Measurements from ENCODE around the gene PAPPA2. TPM values are rescaled to one million over a fixed set of nuclear protein-coding genes. Genes with fewer than 3 reads are reported as not detected.

The PAPPA2 gene
- total and polyA plus RNA-seq, 12 donors, result 0.06 to 1.3 (median 0.29) TPM

DNA sequence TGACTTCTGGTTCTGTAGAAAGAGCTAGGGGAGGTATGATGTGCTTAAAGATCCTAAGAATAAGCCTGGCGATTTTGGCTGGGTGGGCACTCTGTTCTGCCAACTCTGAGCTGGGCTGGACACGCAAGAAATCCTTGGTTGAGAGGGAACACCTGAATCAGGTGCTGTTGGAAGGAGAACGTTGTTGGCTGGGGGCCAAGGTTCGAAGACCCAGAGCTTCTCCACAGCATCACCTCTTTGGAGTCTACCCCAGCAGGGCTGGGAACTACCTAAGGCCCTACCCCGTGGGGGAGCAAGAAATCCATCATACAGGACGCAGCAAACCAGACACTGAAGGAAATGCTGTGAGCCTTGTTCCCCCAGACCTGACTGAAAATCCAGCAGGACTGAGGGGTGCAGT lies 93.3 kb downstream of the PAPPA2 start:
- TF ChIP-seq, protein P1, sequence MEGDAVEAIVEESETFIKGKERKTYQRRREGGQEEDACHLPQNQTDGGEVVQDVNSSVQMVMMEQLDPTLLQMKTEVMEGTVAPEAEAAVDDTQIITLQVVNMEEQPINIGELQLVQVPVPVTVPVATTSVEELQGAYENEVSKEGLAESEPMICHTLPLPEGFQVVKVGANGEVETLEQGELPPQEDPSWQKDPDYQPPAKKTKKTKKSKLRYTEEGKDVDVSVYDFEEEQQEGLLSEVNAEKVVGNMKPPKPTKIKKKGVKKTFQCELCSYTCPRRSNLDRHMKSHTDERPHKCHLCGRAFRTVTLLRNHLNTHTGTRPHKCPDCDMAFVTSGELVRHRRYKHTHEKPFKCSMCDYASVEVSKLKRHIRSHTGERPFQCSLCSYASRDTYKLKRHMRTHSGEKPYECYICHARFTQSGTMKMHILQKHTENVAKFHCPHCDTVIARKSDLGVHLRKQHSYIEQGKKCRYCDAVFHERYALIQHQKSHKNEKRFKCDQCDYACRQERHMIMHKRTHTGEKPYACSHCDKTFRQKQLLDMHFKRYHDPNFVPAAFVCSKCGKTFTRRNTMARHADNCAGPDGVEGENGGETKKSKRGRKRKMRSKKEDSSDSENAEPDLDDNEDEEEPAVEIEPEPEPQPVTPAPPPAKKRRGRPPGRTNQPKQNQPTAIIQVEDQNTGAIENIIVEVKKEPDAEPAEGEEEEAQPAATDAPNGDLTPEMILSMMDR (IDR thresholded peaks at IDR 0.05), result no peak
- H3K9me3 ChIP-seq, result no peaks in the 10 kb centered on the region
- peaks cover 0 to 38% (median 32%) of the 10 kb centered on the region in 7 donors for H3K27me3 ChIP-seq
- intact Hi-C loops (cut with DNase I), result loop anchor here in 7 of 10 donors (5.0 to 10.0 kb wide), 4 partner anchors 179 to 326 kb away; no protein-coding TSS in a partner anchor
- peaks cover 0 to 11% (median 2%) of the 10 kb centered on the region in 9 donors for H3K4me1 ChIP-seq
- DNase-seq, result no peak
- no peak overlapping the region for H3K27ac ChIP-seq
- WGBS, 2 donors, result 72 to 83% methylated on average over 6 of the region's 6 CpGs
- ATAC-seq, result no peak
- H3K4me3 ChIP-seq, result no peak overlapping the region
- no peaks in the 10 kb centered on the region for H3K36me3 ChIP-seq

DNA sequence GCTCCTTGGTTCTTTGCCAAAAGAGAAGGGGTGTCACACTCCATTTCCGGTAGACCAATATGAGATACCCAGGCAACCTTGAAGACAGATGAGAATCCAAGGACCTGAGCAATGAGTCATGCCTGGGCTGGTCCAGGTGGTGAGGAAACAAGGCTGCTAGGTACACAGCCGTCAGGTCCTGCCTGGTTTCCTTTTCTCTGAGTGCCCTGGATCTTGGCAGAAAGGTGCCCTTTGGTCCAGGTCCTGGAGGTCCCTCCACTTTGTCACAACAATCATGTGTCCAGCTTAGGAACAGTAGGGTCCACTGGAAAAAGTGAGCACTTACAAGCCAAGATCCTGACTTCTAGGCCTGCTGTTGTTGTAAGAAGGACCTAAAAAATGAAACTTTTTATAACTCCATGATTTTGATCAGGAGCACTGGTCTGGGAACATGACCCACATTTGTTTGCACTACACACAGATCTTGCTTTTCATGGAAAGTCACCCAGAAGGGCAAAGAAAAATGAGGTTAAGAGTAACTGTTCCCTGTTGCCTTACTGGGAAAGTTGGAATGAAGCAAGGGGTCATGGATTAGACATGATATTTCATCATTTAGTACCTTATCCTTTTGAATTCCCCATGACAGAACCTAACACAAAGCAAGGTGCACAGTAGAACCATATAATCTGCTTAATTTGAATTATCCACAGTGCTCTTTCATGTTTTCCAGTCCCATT lies 94.7 kb downstream of the PAPPA2 start:
- intact Hi-C loops (cut with DNase I), result loop anchor here in 9 of 10 donors (2.0 to 10.0 kb wide), 5 partner anchors 180 to 325 kb away; no protein-coding TSS in a partner anchor
- 67 to 80% methylated on average over 2 of the region's 2 CpGs for WGBS, 2 donors
- no peak for DNase-seq
- TF ChIP-seq, protein P1 (IDR thresholded peaks at IDR 0.05), result no peak
- H3K27me3 ChIP-seq, result peaks cover 0 to 29% (median 23%) of the 10 kb centered on the region in 7 donors
- ATAC-seq, result no peak
- H3K9me3 ChIP-seq, result no peaks in the 10 kb centered on the region
- peaks cover 0 to 11% (median 2%) of the 10 kb centered on the region in 9 donors for H3K4me1 ChIP-seq
- H3K4me3 ChIP-seq, result no peak overlapping the region
- H3K27ac ChIP-seq, result no peak overlapping the region
- no peaks in the 10 kb centered on the region for H3K36me3 ChIP-seq

DNA sequence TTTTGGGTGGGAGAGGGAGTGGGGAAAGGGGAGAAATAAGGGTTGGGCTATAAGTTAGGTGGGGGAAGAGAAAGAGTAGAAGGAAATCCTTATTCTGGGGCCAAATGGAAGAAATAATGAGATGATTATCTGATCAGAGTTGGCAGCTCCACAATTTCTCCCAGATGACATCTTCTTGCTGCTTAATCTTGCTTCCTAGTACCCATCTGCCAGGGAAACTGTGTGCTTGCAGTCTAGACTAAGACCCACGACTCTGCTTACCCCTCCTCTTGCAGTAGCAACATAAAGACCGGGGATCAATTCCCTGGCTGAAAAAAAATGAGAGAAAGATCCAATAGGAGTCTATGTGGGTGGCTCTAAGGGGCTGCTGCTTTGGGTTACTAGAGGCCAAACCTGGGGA lies 95.6 kb downstream of the PAPPA2 start:
- intact Hi-C loops (cut with DNase I), result loop anchor here in 9 of 10 donors (2.0 to 10.0 kb wide), 5 partner anchors 181 to 324 kb away; no protein-coding TSS in a partner anchor
- H3K4me1 ChIP-seq, result peaks cover 0 to 11% (median 2%) of the 10 kb centered on the region in 9 donors
- no peak overlapping the region for H3K4me3 ChIP-seq
- peaks cover 0 to 23% (median 16%) of the 10 kb centered on the region in 7 donors for H3K27me3 ChIP-seq
- TF ChIP-seq, protein P1 (IDR thresholded peaks at IDR 0.05), result no peak
- H3K36me3 ChIP-seq, result no peaks in the 10 kb centered on the region
- ATAC-seq (no peak), DNase-seq (no peak)
- no peaks in the 10 kb centered on the region for H3K9me3 ChIP-seq
- 35 to 45% methylated on average over 2 of the region's 2 CpGs for WGBS, 2 donors
- no peak overlapping the region for H3K27ac ChIP-seq

DNA sequence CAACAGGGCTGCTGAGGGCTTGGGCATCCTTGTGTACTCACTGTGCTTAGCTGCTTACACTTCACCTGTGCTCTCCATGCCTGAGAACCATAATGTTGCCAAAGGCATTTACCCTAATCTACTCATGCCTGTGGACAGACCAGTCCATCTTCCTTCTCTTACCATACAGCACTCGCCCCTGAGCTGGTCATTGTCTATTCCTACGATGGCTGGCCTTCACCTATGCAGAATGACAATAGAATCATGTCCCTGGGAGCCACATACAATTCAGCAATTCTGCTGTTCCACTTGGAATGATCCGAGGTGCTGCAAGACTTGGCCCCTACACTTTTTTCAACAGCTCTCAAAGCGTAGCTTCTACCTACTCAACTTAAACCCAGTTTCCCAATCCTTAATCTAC lies 96.5 kb downstream of the PAPPA2 start:
- peak in 4 of 8 donors; percentile 5 to 20 (median 14) for ATAC-seq
- intact Hi-C loops (cut with DNase I), result loop anchor here in 9 of 10 donors (2.0 to 10.0 kb wide), 5 partner anchors 182 to 323 kb away; no protein-coding TSS in a partner anchor
- WGBS, 2 donors, result 31 to 32% methylated on average over 4 of the region's 4 CpGs

More for the DNA sequence above, 96.5 kb downstream of the PAPPA2 start:
- no peak overlapping the region for H3K27ac ChIP-seq
- no peak overlapping the region for H3K4me3 ChIP-seq
- H3K4me1 ChIP-seq, result peaks cover 0 to 11% (median 2%) of the 10 kb centered on the region in 9 donors
- H3K36me3 ChIP-seq, result no peaks in the 10 kb centered on the region
- TF ChIP-seq, protein P1 (IDR thresholded peaks at IDR 0.05), result no peak
- no peak for DNase-seq
- no peaks in the 10 kb centered on the region for H3K9me3 ChIP-seq
- peaks cover 0 to 14% (median 6%) of the 10 kb centered on the region in 7 donors for H3K27me3 ChIP-seq
